T-helper 17 cell (primary cell): ENCODE measurements around the gene OR2M3. TPM values are rescaled to one million over a fixed set of nuclear protein-coding genes. Genes with fewer than 3 reads are reported as not detected.
"Not testable (repeated sequence)": the region's sequence is repeated elsewhere in the genome, so short reads cannot be mapped to it uniquely, and the experiment has no call there.

Experiments
- ATAC-seq: fragments of 150-1000 bp; cut with Tn5 transposase; 2 replicates; pipeline ENCODE4 v1.10.0; 2021; ENCODE audit warnings: mild to moderate bottlenecking, moderate library complexity
- DNase-seq, 3 donors: peaks; one replicate each; pipeline versions ENCODE4 v3.0.0 to v3.0.0-alpha.2; 2020 to 2021
- H3K9me3 ChIP-seq: one replicate; pipeline ENCODE4 v1.7.0; 2013; ENCODE audit warnings: low read length, mild to moderate bottlenecking; ENCODE audit not compliant: control insufficient read depth, poor library complexity, severe bottlenecking
- H3K27ac Mint-ChIP-seq: one replicate; pipeline ENCODE4 v1.8.0; 2022; ENCODE audit warnings: mild to moderate bottlenecking, moderate library complexity, mixed read lengths
- H3K27me3 Mint-ChIP-seq: one replicate; pipeline ENCODE4 v1.8.0; 2022; ENCODE audit warnings: mixed read lengths
- H3K36me3 Mint-ChIP-seq: one replicate; pipeline ENCODE4 v1.8.0; 2022; ENCODE audit warnings: low read depth, mixed read lengths
- H3K4me1 Mint-ChIP-seq: one replicate; pipeline ENCODE4 v1.8.0; 2022; ENCODE audit warnings: mild to moderate bottlenecking, mixed read lengths
- H3K4me3 Mint-ChIP-seq: one replicate; pipeline ENCODE4 v1.8.0; 2022; ENCODE audit warnings: mild to moderate bottlenecking, moderate library complexity, mixed read lengths
- total RNA-seq, 4 donors: library from RNA in 2 of 4; stranded (reverse) in 2 of 4; gene quantifications; one replicate each; pipeline ENCODE4 v1.2.3 and lab custom pipeline; 2022 to 2026

The OR2M3 gene
- total RNA-seq, 2 donors from 2014 or later: not detected

- H3K36me3 Mint-ChIP-seq: no peaks in the 10 kb centered on the region
- H3K27ac Mint-ChIP-seq: no peak overlapping the region
- ATAC-seq (no peak), DNase-seq (no peak)
- no peaks in the 10 kb centered on the region for H3K27me3 Mint-ChIP-seq
- H3K9me3 ChIP-seq: no peaks in the 10 kb centered on the region
- H3K4me1 Mint-ChIP-seq: no peaks in the 10 kb centered on the region
- H3K4me3 Mint-ChIP-seq: no peak overlapping the region
Measured at GRCh38 chr1:248229360-248229908, 32.4 kb downstream of the OR2M3 start.

- Mint-ChIP-seq H3K4me1 (no peaks in the 10 kb centered on the region), H3K27ac (no peak within 1 kb of the TSS), H3K27me3 (no peaks in the 10 kb centered on the region), H3K4me3 (no peak within 1 kb of the TSS), H3K36me3 (no peaks in the 10 kb centered on the region)
- ATAC-seq (no peak), DNase-seq (no peak)
- H3K9me3 ChIP-seq: no peaks in the 10 kb centered on the region
Measured at GRCh38 chr1:248231117-248231516, 34.1 kb downstream of the OR2M3 start, which contains the start of gene OR2M4. TSS of gene OR2M4 (plus strand) at chr1:248231417. CDS start at chr1:248238929, 7,512 bp downstream.

- DNase-seq (no peak), ATAC-seq (no peak)
- H3K4me3 Mint-ChIP-seq: no peak overlapping the region
- no peak overlapping the region for H3K27ac Mint-ChIP-seq
- peaks cover 3% of the 10 kb centered on the region for H3K4me1 Mint-ChIP-seq
- H3K36me3 Mint-ChIP-seq: no peaks in the 10 kb centered on the region
- H3K9me3 ChIP-seq: no peaks in the 10 kb centered on the region
- H3K27me3 Mint-ChIP-seq: peaks cover 15% of the 10 kb centered on the region
Measured at GRCh38 chr1:248239478-248239877, 42.4 kb downstream of the OR2M3 start.

GRCh38 chr1:248243204-248243603 lies 46.1 kb downstream of the OR2M3 start:
- H3K9me3 ChIP-seq: no peaks in the 10 kb centered on the region
- Mint-ChIP-seq H3K36me3 (no peaks in the 10 kb centered on the region), H3K4me1 (peaks cover 3% of the 10 kb centered on the region), H3K27ac (no peak overlapping the region), H3K27me3 (peaks cover 26% of the 10 kb centered on the region), H3K4me3 (peak overlapping the region; percentile 15)
- DNase-seq (no peak), ATAC-seq (peak; percentile 47)

GRCh38 chr1:248259309-248259708 lies 62.2 kb downstream of the OR2M3 start:
- DNase-seq, ATAC-seq, H3K9me3 ChIP-seq, H3K4me3 Mint-ChIP-seq, H3K27me3 Mint-ChIP-seq, H3K36me3 Mint-ChIP-seq, H3K27ac Mint-ChIP-seq, H3K4me1 Mint-ChIP-seq: not testable (repeated sequence)

Other genes starting within 250 kb of the OR2M3 start
- gene OR2L8, start 248.4 kb upstream of the OR2M3 start, total RNA-seq: under 1 TPM; 0.50 to 0.62 TPM
- under 1 TPM in 1 of 2 donors, not detected in 1; 0.37 TPM for gene OR2AK2, start 232.0 kb upstream of the OR2M3 start, total RNA-seq
- not detected for gene OR2L5, start 183.6 kb upstream of the OR2M3 start, total RNA-seq
- under 1 TPM; 0.21 to 0.22 TPM for gene OR2L2, start 167.2 kb upstream of the OR2M3 start, total RNA-seq
- not detected for gene OR2L3, start 150.4 kb upstream of the OR2M3 start, total RNA-seq
- gene OR2L13, start 102.1 kb upstream of the OR2M3 start, total RNA-seq: under 1 TPM in 1 of 2 donors, not detected in 1; 0.21 TPM
- not detected for gene OR2M5, start 52.1 kb upstream of the OR2M3 start, total RNA-seq
- gene OR2M2, start 22.4 kb upstream of the OR2M3 start, total RNA-seq: not detected
- not detected for gene OR2M4, start 34.2 kb downstream of the OR2M3 start, total RNA-seq
- not detected for gene OR2T33, start 80.7 kb downstream of the OR2M3 start, total RNA-seq
- not detected for gene OR2T12, start 106.2 kb downstream of the OR2M3 start, total RNA-seq
- not detected for gene OR2M7, start 127.3 kb downstream of the OR2M3 start, total RNA-seq
- not detected for gene OR14C36, start 151.5 kb downstream of the OR2M3 start, total RNA-seq
- gene OR2T4, start 164.4 kb downstream of the OR2M3 start, total RNA-seq: not detected
- gene OR2T6, start 178.5 kb downstream of the OR2M3 start, total RNA-seq: not detected
- not detected for gene OR2T1, start 205.8 kb downstream of the OR2M3 start, total RNA-seq
- under 1 TPM in 1 of 2 donors, not detected in 1; 0.15 TPM for gene OR2T2, start 248.4 kb downstream of the OR2M3 start, total RNA-seq